Prostate gland (tissue), 2 donors: ENCODE measurements around the gene PTPRU.

Experiments used
- CTCF ChIP-seq, 4 experiments: fragments of 200-600 bp in 2 of 4; fragments of 450-650 bp in 2 of 4; sonication (generic) in 2 of 4; IDR thresholded peaks; 1 replicate in 3 of 4; 2 replicates in 1 of 4; pipeline ENCODE4 v1.5.1; 2016 to 2019; ENCODE audit warnings: antibody characterized with exemption in 4 of 4, mild to moderate bottlenecking in 2 of 4, moderate library complexity in 2 of 4
- POLR2A ChIP-seq: fragments of 450-650 bp; IDR thresholded peaks from one replicate; pipeline ENCODE4 v1.6.1; 2016; ENCODE audit warnings: antibody characterized with exemption, mild to moderate bottlenecking
- POLR2AphosphoS5 ChIP-seq: sonication (generic); formaldehyde crosslinking; IDR thresholded peaks from one replicate; pipeline ENCODE4 v1.6.1; 2017; ENCODE audit warnings: antibody characterized with exemption

GRCh38 chr1:29324202-29324601 lies 87.9 kb downstream of the PTPRU start:
- TF ChIP-seq POLR2AphosphoS5: no peak
- no peak for TF ChIP-seq CTCF (IDR thresholded peaks at IDR 0.05)
- TF ChIP-seq POLR2A: no peak
